AG08395 (cell line): ENCODE data around the gene KDM1B.
"Not testable (repeated sequence)": the region's sequence is repeated elsewhere in the genome, so short reads cannot be mapped to it uniquely, and the experiment has no call there.

ENCODE experiments used
- DNase-seq: peaks from one replicate; pipeline ENCODE4 v3.0.0; 2012; ENCODE audit warnings: mixed read lengths, low spot score

KDM1B gene

GRCh38 chr6:18155150-18155863 lies at the start of gene KDM1B:
KDM1B (plus strand) TSS chr6:18155422; CDS start chr6:18159896, 4,474 bp downstream.
- DNase-seq: peak; percentile 100

- DNase-seq: no peak
Observed at GRCh38 chr6:18107061-18107460, 48.2 kb upstream of the KDM1B start.

- DNase-seq: peak; percentile 9
Observed at GRCh38 chr6:18110162-18110561, 45.1 kb upstream of the KDM1B start.

- no peak for DNase-seq
Observed at GRCh38 chr6:18115356-18115755, 39.9 kb upstream of the KDM1B start.

- no peak for DNase-seq
Observed at GRCh38 chr6:18117136-18117535, 38.1 kb upstream of the KDM1B start.

GRCh38 chr6:18118330-18118729 lies 36.9 kb upstream of the KDM1B start:
- peak; percentile 37 for DNase-seq

- no peak for DNase-seq
Observed at GRCh38 chr6:18119236-18119635, 36.0 kb upstream of the KDM1B start.

- no peak for DNase-seq
Observed at GRCh38 chr6:18121580-18122127, 33.6 kb upstream of the KDM1B start.

GRCh38 chr6:18122128-18123093 lies 32.8 kb upstream of the KDM1B start, which contains the start of gene NHLRC1:
NHLRC1 (minus strand) TSS chr6:18122677; CDS start chr6:18122606, 71 bp downstream.
- DNase-seq: peak; percentile 91

- DNase-seq: no peak
Observed at GRCh38 chr6:18126121-18126520, 29.1 kb upstream of the KDM1B start.

GRCh38 chr6:18132346-18132745 lies 22.9 kb upstream of the KDM1B start:
- no peak for DNase-seq

GRCh38 chr6:18135171-18135570 lies 20.1 kb upstream of the KDM1B start:
- no peak for DNase-seq

GRCh38 chr6:18136260-18136659 lies 19.0 kb upstream of the KDM1B start:
- DNase-seq: no peak

GRCh38 chr6:18138906-18139305 lies 16.3 kb upstream of the KDM1B start:
- DNase-seq: no peak

GRCh38 chr6:18139935-18140621 lies 15.1 kb upstream of the KDM1B start:
- DNase-seq: no peak

- DNase-seq: no peak
Observed at GRCh38 chr6:18141805-18142590, 13.2 kb upstream of the KDM1B start.

- no peak for DNase-seq
Observed at GRCh38 chr6:18142591-18142861, 12.7 kb upstream of the KDM1B start.

- DNase-seq: peak; percentile 56
Observed at GRCh38 chr6:18147160-18147559, 8.1 kb upstream of the KDM1B start.

GRCh38 chr6:18147616-18148015 lies 7.6 kb upstream of the KDM1B start:
- no peak for DNase-seq

GRCh38 chr6:18148304-18149025 lies 6.8 kb upstream of the KDM1B start:
- peak; percentile 84 for DNase-seq

- DNase-seq: not testable (repeated sequence)
Observed at GRCh38 chr6:18151391-18151790, 3.8 kb upstream of the KDM1B start.
